HG03354 (cell line): Measurements from ENCODE around the gene SLC39A12.

Experiments used
- ATAC-seq: cut with Tn5 transposase; IDR thresholded peaks from one replicate; pipeline ENCODE4 v1.9.1; 2021; ENCODE audit warnings: mild to moderate bottlenecking; ENCODE audit not compliant: unreplicated experiment, poor library complexity, severe bottlenecking

The SLC39A12 gene

DNA sequence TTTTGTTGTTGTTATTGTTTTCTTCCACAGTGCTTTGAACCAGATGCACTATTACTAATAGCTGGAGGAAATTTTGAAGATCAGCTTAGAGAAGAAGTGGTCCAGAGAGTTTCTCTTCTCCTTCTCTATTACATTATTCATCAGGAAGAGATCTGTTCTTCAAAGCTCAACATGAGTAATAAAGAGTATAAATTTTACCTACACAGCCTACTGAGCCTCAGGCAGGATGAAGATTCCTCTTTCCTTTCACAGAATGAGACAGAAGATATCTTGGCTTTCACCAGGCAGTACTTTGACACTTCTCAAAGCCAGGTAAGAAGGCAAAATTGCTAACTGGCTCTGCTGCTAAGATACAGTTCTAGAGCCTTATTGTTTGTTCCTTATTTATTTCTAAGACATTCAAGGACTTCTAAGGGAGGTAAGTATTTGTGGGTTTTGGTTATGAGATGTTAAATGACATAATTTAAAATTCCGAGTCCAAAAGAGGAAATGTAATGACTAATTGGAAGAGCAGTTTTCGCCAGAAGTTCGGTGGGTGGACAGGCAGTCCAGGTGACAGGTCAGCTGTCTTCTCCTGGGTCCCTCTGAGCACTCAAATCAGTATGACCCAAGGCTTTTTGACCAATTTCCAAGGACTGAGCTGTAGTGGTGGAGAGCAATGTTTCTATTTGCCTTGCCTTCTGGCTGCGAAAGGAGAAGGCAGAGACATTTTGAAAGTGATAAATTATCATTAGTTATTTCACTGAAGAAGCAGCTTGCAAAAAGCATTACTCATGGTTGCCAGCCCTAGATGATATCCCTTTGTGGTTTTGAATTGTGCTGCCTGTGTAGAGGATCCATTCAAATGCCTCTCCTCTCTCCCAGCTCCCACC lies 10.1 kb downstream of the SLC39A12 start:
- no peak for ATAC-seq

DNA sequence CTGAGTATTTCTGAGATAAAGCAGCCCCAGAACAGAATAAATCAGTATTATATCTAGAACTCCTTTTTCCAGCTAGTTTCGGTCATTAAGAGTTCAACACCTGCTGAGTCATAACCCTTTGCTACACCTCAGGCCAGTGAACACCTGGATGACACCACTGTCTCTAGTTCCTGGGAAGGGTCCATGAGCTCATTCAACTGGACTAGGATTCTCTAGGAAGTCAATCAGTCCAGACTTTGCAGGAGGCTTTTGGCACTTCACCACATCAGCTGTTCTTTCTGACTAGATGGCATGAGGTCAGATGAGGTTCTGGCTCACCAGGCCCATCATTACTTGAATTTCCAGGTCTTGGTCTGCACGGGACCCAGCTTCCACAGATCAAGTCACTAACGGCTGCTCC lies 11.7 kb downstream of the SLC39A12 start:
- no peak for ATAC-seq

DNA sequence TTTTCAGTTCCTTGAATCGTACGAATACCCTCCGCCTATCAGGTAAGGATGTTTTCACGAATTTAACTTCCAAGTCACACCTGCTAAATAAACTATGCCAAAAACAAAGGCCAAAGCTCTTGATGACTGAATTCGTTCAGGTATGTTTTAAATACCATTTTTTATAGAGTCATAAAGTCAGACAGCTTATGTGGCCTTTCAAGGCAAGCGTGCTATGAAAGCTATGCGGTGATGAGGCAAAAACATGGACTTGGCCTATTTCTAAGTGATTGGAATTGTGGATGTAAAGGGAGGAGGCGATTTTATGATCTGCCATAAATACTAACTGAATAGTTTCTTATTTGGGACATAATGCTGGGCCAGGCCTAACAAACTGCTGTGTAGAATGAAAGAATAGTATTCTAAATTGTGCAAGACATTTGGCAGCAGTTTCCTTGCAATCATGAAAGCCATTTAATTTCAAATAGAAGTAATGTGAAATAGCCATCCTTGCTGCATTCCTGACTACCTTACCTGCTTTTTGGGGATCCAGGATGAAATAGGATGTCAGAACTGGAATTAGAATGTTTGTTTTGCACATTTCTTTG lies 14.0 kb downstream of the SLC39A12 start:
- ATAC-seq = no peak

DNA sequence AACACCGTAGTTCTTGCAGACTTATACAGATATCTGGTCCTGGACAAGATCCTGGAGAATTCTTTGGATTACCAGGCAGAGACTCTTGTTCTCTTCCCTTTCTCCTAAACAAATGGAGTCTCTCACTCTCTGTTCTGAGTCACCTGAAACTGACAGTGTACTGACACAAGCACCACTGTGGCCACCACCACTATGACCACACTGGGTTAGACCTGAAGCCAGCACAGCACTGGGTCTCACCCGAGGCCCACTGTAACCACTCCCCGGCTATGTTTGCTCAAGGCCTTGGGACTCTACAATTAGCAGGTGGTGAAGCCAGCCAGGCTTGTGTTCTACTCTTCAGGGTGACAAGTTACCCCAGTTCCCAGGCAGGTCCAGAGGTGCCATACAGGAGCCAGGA lies 22.8 kb downstream of the SLC39A12 start:
- ATAC-seq = no peak

DNA sequence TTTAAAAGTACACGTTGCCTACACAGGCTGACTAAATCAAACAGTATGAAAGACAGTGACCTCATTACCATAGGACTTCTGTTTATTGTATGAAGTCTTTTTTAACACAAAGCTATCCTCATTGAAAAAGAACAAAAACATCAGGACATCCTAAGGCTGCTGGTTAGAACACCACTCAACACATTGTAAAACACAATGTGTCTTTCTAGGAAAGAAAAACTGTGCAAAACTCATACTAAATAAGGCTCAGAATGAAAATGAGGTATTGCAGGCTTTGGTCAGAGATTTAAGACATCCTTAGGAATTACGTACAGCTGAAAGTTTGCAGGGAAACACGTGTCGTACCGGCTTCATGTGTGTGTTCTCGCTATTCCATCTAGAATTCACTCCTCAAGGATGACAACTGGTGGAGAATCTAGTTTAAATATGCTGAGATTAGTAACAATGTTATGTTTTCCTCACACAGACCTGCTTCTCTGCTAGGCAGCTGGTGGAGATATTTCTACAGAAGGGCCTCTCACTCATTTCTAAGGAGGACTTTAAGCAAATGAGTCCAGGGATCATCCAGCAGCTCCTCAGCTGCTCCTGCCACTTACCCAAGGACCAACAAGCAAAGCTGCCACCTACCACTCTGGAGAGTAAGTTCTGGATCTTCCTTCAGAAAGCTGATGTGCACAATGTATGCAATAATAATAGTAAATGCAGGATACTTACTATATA lies 29.3 kb downstream of the SLC39A12 start:
- ATAC-seq = no peak

- ATAC-seq = no peak
Observed at GRCh38 chr10:17981766-17982380, 30.2 kb downstream of the SLC39A12 start.

DNA sequence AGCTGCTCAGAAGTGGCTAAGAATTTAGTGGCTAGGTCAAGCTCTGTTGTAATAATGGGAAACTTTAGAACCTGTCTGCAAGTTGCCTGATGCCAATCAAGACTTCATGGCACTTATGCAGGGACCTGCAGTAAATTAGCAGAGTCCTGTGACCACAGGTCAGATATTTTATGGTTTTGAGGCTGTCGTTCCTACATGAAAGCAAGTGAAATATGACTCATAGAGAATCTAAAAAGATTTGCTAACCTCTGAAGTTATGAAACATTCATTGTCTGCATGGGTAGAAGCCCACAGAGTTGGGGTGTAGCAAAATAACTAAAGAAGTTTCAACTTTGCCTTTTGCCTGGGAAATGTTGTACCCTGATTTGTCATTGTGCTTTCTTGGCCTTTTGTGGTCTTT lies 32.3 kb downstream of the SLC39A12 start:
- peak; percentile 78 for ATAC-seq

DNA sequence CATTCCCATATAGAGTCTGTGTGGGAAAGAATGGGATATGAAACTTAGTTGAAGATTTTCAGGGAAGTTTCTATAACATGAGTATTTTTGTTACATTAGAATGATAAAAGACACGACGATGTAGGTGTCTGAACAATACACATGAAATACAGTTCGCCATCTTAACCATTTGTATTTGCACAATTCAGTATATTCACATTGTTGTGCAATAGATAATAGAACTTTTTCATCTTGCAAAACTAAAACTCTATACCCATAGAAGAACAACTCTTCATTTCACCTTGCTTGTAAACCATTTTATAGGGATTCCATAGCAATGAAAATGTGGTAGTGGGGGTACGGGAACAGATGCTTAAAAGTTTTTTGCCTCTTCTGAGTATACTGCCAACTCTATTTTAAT lies 32.8 kb downstream of the SLC39A12 start:
- ATAC-seq = no peak

DNA sequence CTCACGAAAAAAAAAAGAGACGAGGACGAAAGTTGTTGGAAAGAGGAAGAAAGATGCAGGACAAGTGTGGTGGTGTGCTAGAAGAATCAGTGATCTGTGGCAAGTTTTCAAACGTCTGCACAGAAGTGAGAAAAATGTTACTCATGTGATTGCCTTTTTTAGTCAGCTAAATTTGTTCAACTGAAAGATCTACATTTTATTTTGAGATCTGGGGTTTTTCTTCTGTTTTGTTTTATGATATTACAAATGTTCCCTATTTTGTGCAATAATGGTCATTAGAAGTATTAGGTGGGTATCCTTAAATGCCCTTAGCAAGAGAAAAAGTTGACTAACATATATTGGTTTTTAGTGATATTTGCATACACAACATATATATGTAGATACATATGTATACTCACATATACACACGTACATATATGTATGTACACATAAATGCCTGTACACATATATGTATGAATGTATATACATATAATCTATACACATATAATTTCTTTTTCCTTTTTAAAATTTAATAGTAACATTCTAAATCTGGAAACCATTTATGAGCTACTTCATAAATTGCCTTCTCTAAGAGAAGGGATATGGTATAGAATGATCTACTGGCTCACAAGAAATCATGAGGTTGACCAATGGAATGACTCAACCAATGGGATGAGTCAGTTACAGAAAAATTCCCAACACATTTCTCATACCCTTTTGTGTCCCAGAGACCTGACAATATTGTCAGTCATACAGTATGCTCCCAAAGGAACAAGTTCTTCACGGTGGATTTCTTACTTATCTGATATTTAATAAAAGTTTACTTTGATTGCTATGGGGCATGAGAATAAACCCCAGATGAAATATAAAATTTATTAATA lies 38.4 kb downstream of the SLC39A12 start:
- ATAC-seq = peak; percentile 81

- no peak for ATAC-seq
Observed at GRCh38 chr10:17992266-17992665, 40.5 kb downstream of the SLC39A12 start.

DNA sequence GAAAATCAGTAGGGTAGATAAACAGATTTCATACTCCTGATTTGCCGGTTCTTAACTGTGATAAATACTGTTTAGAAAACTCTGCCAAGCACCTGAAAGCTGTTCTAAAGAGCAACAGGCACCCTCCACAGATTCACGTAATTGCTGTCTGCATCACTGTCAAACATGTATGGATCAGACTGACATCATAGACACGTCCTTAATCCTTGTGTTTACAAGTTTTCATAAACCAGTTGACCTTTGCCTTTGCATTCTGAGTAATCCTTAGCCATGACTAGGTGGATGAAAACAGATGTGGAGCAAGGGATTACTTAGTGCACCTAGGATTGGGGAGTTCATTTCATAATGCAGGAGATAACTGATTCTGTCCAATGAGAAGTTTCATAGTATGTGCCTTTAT lies 41.6 kb downstream of the SLC39A12 start:
- no peak for ATAC-seq

DNA sequence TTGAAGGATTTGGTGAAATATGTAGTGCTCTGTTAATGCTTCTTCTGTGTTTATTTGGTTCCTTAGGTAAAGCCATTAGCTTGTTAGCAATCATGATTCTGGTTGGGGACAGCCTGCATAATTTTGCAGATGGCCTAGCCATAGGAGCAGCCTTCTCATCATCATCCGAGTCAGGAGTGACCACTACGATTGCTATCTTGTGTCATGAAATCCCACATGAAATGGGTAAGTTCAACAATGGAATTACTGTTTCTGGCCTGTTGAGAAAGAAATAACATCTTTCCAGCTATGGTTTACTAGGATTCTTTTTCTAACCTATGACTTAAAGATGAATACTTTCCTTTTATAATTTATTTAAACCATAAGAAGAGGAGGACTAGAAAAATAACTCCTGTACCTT lies 48.9 kb downstream of the SLC39A12 start:
- no peak for ATAC-seq

- no peak for ATAC-seq
Observed at GRCh38 chr10:18005445-18005780, 53.7 kb downstream of the SLC39A12 start.

DNA sequence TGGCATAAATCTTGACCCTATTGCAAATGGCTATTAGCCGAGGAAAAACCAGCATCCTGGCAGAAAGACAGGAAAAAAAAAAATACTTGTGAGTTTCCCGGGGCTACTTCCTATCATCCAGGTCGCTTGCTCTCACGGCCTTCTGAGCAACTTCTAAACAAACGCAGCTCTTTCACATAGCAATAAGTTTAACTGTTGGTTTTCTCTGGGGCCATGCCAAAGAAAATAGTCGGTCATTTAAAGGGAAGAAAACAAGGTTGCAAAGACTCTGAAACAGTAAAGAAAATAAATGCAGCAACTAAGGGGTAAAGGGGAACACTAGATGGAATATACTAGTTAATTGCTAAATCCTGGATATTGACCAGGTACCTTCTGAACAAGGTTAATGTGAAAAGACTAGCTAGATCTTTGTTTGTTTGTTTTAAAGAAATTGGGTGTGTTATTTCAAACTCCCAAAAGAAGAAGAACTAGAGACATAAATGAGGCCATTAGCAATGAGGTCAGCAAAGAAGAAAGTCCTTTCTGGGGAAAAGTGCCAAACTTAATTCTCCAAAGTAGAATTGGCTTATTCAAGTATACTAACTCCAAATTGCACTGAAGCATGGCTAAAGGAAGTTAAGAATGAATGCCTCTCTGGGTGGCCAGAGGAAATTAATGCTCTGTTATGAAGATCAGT lies 54.2 kb downstream of the SLC39A12 start:
- no peak for ATAC-seq

- no peak for ATAC-seq
Observed at GRCh38 chr10:18008986-18009385, 57.3 kb downstream of the SLC39A12 start.

DNA sequence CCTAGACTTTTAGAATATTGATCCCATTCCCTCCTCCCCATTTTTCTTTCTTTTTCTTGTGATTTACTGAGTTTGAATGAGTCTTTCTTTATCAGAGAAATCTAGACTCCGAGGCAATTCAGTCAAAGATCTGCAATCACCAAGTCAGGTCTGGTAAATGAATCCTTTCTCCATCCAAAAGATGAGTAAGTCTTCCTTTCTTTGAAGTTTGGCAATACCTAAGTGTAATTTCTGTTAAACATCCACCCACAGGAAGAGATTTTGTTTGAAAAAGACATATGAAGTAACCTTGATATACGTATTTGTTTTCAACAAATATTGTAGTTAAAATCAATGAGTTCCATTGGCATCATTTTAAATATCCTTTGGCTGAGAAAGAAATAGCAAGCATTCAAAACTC lies 58.3 kb downstream of the SLC39A12 start:
- ATAC-seq = no peak

- ATAC-seq = no peak
Observed at GRCh38 chr10:18020523-18020922, 68.8 kb downstream of the SLC39A12 start.

- ATAC-seq = no peak
Observed at GRCh38 chr10:18021725-18022480, 70.2 kb downstream of the SLC39A12 start.
